ENCODE measurements around the gene SFTPA1.
"Not testable (repeated sequence)": the region's sequence is repeated elsewhere in the genome, so short reads cannot be mapped to it uniquely, and the experiment has no call there.

- TF ChIP-seq CTCF, POLR2A (IDR thresholded peaks at IDR 0.05): not testable (repeated sequence)
Measured at GRCh38 chr10:79664686-79665085, 53.9 kb downstream of the SFTPA1 start.

Data from esophagus squamous epithelium (tissue), 4 donors.